HG03460 (cell line): ENCODE measurements around the gene ZNF722.
"Not testable (repeated sequence)": the region's sequence is repeated elsewhere in the genome, so short reads cannot be mapped to it uniquely, and the experiment has no call there.

ENCODE experiments used
- ATAC-seq: cut with Tn5 transposase; IDR thresholded peaks from one replicate; pipeline ENCODE4 v1.9.1; 2021; ENCODE audit not compliant: unreplicated experiment

Gene ZNF722

DNA sequence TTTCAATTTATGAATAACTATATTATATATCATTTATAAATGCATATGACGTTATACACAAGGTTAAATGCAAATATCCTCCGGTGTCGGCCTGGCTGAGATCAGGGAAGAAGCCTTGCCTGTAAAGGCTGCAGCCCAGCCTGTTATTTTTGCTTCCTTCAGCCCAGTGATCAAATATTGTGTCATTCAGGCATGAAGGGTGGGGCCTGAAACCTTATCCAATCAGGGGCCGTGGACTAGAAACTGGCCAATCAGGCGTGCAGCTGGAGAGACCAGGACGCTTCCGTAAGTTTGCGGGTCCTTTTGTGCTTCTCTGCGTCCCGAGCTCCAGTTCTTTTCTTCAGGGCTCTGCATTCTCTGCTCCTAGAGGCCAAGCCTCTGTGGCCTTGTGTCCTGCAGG is at the start of gene ZNF722:
TSS of gene ZNF722 (plus strand) at position 301 of the 400 bp plus-strand sequence. CDS start 113 bp downstream, outside the sequence.
- ATAC-seq = no peak

DNA sequence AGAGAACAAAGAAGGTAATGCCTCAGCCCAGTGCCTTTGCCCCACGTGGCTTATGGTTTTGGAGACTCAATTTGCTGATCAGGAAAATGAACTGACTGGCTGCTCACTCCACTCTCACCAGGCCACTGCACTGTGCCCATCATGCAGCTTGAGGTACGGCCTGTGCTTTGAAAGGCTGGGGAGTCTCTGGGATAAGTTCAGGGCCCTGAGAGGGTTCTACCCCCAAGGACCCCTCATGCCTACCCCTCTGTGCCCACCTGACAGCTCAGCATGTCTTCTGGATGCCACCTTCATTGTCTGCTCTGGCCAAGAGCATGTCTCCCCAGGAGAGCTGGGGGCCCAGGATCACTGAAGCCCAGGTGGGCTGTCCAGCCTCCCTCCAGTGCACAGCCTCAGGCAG is 45.5 kb upstream of the ZNF722 start:
- no peak for ATAC-seq

DNA sequence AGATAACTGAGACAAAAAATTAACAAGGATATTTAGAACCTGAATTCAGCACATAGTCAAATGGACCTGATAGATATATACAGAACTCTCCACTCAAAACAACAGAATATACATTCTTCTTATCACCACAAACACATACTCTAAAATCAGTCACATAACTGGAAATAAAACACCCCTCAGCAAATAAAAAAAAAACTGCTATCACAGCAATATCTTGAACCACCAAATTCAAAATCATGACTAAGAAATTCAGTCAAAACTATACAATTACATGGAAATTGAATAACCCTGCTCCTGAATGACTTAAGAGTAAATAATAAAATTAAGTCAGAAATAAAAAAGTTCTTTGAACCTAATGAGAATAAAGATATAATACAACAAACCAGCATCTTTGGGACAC is 30.0 kb upstream of the ZNF722 start:
- no peak for ATAC-seq

DNA sequence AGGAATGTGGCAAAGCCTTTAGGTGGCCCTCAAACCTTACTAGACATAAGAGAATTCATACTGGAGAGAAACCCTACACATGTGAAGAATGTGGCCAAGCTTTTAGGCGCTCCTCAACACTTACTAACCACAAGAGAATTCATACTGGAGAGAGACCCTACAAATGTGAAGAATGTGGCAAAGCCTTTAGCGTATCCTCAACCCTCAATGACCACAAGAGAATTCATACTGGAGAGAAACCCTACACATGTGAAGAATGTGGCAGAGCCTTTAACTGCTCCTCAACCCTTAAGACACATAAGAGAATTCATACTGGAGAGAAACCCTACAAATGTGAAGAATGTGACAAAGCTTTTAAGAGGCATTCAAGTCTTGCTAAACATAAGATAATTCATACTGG is 16.8 kb downstream of the ZNF722 start:
- not testable (repeated sequence) for ATAC-seq

DNA sequence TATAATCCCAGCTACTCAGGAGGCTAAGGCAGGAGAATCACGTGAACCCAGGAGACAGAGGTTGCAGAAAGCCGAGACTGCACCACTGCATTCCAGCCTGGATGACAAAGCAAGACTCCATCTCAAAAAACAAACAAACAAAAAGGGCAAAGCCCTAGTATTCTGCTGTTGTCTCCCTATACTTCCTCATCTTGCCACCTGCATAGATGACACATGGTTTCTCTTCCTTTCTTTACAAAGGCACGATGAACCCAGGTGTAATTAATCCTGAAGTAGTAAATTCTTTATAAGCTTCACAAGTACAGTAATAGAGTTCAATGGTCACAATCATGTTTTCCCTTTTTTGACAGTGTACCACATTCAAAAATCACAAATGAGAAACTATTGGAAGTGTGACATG is 36.7 kb downstream of the ZNF722 start:
- ATAC-seq = no peak

DNA sequence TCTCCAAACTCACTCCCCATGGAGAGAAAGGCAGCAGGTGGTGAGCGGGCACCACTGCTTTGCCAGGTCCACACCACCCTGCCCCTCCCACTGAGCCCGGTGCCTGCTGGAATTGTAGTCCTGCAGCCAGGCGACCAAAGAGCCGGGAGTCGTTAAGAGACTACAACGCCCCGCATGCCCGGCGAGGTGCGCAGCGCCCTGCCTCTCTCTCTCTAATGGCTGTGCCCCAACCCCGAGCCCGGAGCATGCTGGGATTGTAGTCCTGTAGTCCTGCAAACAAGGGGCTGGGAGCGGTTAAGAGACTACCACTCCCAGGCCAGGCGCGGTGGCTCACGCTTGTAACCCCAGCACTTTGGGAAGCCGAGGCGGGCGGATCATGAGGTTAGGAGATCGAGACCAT is 38.4 kb downstream of the ZNF722 start:
- ATAC-seq = no peak

DNA sequence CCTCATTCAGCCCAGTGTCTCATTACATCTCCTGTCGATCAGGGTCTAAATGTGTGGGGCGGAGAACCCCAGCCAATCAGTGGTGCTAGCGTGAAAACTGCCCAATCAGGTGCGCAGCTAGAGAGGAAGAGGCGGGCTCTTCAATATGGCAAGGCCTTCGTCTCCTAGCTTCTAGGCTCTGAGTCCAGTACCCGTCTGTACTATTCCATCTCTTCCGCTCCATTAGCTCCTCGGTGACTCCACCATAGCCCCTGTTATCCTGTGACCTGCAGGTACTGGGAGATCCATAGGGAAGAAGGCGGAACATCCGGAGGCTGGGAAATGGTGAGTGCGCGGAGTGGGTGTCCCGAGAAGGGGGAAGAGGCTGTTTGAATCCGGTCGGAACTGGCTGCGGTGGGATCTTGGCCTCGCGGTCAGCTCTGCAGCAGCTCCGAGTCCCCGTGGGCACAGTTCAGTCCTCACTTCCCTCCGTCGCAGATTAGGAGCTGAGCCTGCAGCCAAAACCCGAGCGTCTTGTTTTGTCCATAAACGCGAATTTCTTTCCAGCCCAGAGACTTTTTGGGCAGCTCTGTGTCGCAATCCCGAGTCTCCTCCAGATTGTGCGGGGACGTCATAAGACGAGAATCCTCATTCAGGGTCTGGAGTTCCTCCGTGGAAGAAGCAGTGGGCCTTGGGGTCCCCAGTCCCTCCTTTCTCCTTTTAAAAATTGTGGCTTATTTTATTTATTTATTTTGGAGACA is 46.8 kb downstream of the ZNF722 start, which contains the start of gene ZNF727:
TSS of gene ZNF727 (plus strand) at position 134 of the 740 bp plus-strand sequence. CDS start at position 322, 188 bp downstream.
- no peak for ATAC-seq

DNA sequence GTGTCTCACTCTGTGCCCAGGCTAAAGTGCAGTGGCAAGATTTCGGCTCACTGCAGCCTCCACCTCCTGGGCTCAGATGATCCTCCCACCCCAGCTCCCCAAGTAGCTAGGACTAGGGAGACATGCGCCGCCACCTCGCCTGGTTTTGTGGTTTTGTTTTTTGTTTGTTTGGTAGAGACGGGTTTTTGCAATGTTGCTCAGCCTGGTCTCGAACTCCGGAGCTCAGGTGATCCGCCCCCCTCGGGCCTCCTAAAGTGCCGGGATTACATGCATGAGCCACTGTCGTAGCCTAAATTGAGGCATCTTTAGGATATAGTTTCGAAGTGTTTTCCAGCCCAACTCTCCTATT is 47.4 kb downstream of the ZNF722 start:
- ATAC-seq = no peak
